DMS79 treated with DMSO at 0.1 percent for 48 hours (cell line): ENCODE results near the gene C5orf58.
"Not testable (repeated sequence)": the region's sequence is repeated elsewhere in the genome, so short reads cannot be mapped to it uniquely, and the experiment has no call there.

ENCODE experiments used
- DNase-seq: peaks from one replicate; lab custom pipeline; 2025; lab: John Stamatoyannopoulos, UW

C5orf58 gene

GRCh38 chr5:170223906-170224305 is 8.9 kb upstream of the C5orf58 start:
- DNase-seq = no peak

GRCh38 chr5:170225326-170226128 is 7.3 kb upstream of the C5orf58 start:
- peak; percentile 16 for DNase-seq

- DNase-seq = no peak
These were observed 6.6 kb upstream of the C5orf58 start for GRCh38 chr5:170226129-170226615.

GRCh38 chr5:170226661-170227060 is 6.1 kb upstream of the C5orf58 start:
- DNase-seq = no peak

- no peak for DNase-seq
These were observed 3.9 kb upstream of the C5orf58 start for GRCh38 chr5:170228762-170229435.

GRCh38 chr5:170233358-170233892 is 640 bp downstream of the C5orf58 start:
- no peak for DNase-seq

GRCh38 chr5:170235876-170236864 is 3.4 kb downstream of the C5orf58 start:
- no peak for DNase-seq

GRCh38 chr5:170238456-170239196 is 5.8 kb downstream of the C5orf58 start:
- no peak for DNase-seq

GRCh38 chr5:170245436-170245835 is 12.7 kb downstream of the C5orf58 start:
- DNase-seq = not testable (repeated sequence)

GRCh38 chr5:170246126-170246870 is 13.5 kb downstream of the C5orf58 start:
- DNase-seq = no peak

GRCh38 chr5:170247363-170247762 is 14.6 kb downstream of the C5orf58 start:
- DNase-seq = no peak

- no peak for DNase-seq
These were observed 15.6 kb downstream of the C5orf58 start for GRCh38 chr5:170248172-170248930.

GRCh38 chr5:170248931-170249227 is 16.1 kb downstream of the C5orf58 start:
- DNase-seq = not testable (repeated sequence)

- no peak for DNase-seq
These were observed 16.6 kb downstream of the C5orf58 start for GRCh38 chr5:170249355-170249754.

- DNase-seq = no peak
These were observed 18.1 kb downstream of the C5orf58 start for GRCh38 chr5:170250810-170251317.

GRCh38 chr5:170251462-170251861 is 18.7 kb downstream of the C5orf58 start:
- no peak for DNase-seq

- no peak for DNase-seq
These were observed 19.3 kb downstream of the C5orf58 start for GRCh38 chr5:170252109-170252508.

- no peak for DNase-seq
These were observed 20.1 kb downstream of the C5orf58 start for GRCh38 chr5:170252720-170253350.

GRCh38 chr5:170254056-170254455 is 21.3 kb downstream of the C5orf58 start:
- DNase-seq = no peak
